Gastroesophageal sphincter (tissue), 2 donors: ENCODE data around the gene RABAC1.

ENCODE experiments used
- POLR2A ChIP-seq, 2 donors: fragments of 450-650 bp; IDR thresholded peaks; one replicate each; pipeline ENCODE4 v1.6.1; 2017; ENCODE audit warnings: antibody characterized with exemption in 2 of 2, mild to moderate bottlenecking in 2 of 2, moderate library complexity in 1 of 2
- POLR2AphosphoS5 ChIP-seq: sonication (generic); formaldehyde crosslinking; IDR thresholded peaks from one replicate; pipeline ENCODE4 v1.6.1; 2017; ENCODE audit warnings: antibody characterized with exemption

DNA sequence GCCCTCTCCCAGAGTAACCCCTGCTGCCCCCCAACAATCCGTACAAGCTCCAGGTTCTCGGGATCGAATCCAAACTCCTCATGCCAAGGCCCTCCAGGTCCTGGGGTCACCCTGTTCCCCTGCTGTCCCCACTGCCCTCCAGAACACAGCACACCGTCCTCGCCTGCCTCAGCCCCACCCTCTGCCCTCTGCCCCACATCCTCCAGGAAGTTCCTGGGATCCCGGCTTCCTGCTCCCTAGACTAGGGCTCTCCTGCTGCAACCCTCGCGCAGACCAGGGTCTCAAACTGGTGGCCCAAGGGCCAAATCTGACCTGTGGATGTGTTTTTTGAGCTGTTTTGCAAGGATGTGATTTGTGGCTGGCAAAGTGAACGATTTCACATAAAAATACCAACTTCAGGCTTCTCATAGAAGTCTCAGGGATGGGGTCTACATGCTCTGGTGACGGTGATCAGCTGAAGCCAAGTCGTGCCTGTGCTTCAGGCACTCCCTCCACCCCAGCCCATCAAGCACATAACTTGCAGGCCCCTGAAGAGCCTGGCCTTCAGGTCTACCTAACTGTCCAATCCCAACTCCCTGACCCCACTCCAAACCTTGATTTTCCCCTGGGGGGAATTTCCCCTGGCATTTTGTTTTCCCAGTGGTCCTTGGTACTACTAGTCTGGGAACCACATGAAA is 1.8 kb downstream of the RABAC1 start:
- TF ChIP-seq POLR2A (IDR thresholded peaks at IDR 0.05) (no peak), POLR2AphosphoS5 (no peak)
